Large intestine (tissue), 3 donors: ENCODE measurements around the gene HES5. TPM values are rescaled to one million over a fixed set of nuclear protein-coding genes. Genes with fewer than 3 reads are reported as not detected.

Experiments used
- DNase-seq, 2 donors: peaks; one replicate each; pipeline versions ENCODE4 v3.0.0 to v3.0.0-alpha.2; 2013
- H3K27ac ChIP-seq: one replicate; pipeline ENCODE4 v1.5.1; 2013; ENCODE audit warnings: low read length
- H3K27me3 ChIP-seq: 2 replicates; pipeline ENCODE4 v1.6.1; 2013; ENCODE audit warnings: low read length; ENCODE audit not compliant: control insufficient read depth, insufficient read depth
- H3K36me3 ChIP-seq: 2 replicates; pipeline ENCODE4 v1.6.1; 2013; ENCODE audit warnings: low read length; ENCODE audit not compliant: control insufficient read depth, insufficient read depth
- H3K4me1 ChIP-seq: one replicate; pipeline ENCODE4 v1.6.1; 2013; ENCODE audit warnings: low read length; ENCODE audit not compliant: control insufficient read depth, insufficient read depth
- H3K4me3 ChIP-seq: one replicate; pipeline ENCODE4 v1.5.1; 2013; ENCODE audit warnings: low read length
- H3K9me3 ChIP-seq: one replicate; pipeline ENCODE4 v1.6.1; 2013; ENCODE audit warnings: mild to moderate bottlenecking, low read depth, low read length, moderate library complexity; ENCODE audit not compliant: control insufficient read depth
- WGBS: methylation state at CpG from one replicate; pipeline ENCODE4 v1.1.5; 2013; ENCODE audit warnings: low lambda C conversion rate; ENCODE audit not compliant: insufficient coverage; 5-methylcytosine and 5-hydroxymethylcytosine counted together
- polyA plus RNA-seq: library from polyadenylated mRNA; unstranded; fragments of 120-200 nt; gene quantifications from one replicate; pipeline ENCODE4 v1.2.1, GENCODE V29; 2013

HES5 gene
- polyA plus RNA-seq, 1 donor, result 0.31 TPM

GRCh38 chr1:2514863-2515762 is 14.9 kb downstream of the HES5 start:
- no peak overlapping the region for H3K27ac ChIP-seq
- no peak overlapping the region for H3K4me3 ChIP-seq
- H3K9me3 ChIP-seq, result no peaks in the 10 kb centered on the region
- no peaks in the 10 kb centered on the region for H3K27me3 ChIP-seq
- no peak for DNase-seq
- H3K4me1 ChIP-seq, result no peaks in the 10 kb centered on the region
- H3K36me3 ChIP-seq, result peaks cover 95% of the 10 kb centered on the region
- whole genome bisulfite sequencing, result no CpG with 5 or more reads among the region's 45 CpGs

- no CpG with 5 or more reads among the region's 43 CpGs for WGBS
- DNase-seq, result no peak
- H3K36me3 ChIP-seq, result peaks cover 95% of the 10 kb centered on the region
Observed at GRCh38 chr1:2513939-2514652, 16.0 kb downstream of the HES5 start.

DNA sequence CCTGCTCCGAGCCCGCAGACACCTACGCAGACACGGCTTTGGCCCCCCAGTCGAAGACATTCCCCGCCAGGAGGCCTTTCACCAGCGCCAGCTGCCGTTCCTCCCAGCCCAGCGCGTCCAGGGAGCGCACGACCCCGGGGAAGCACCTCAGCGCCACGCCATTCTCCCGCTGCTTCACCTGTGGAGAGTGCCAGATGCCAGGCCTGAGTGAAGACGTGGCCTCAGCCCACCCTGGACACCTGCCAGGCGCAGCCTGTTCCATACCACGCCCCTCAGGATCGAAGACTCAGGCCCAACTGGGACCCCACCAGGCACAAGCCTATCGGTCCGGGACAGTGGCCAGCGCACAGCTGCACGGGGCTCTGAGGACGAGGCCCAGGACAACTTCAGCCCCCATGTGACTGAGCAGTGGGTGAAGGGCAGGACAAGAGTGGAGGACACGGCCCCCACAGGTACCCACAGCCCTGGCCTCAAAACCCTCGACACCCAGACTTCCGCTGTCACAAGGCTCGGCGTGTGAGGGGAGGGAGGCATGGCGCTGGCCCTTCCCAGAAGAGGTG is 17.1 kb downstream of the HES5 start:
- Histone ChIP-seq H3K36me3 (peaks cover 92% of the 10 kb centered on the region), H3K27me3 (no peaks in the 10 kb centered on the region), H3K27ac (no peak overlapping the region), H3K4me1 (no peaks in the 10 kb centered on the region), H3K9me3 (no peaks in the 10 kb centered on the region), H3K4me3 (no peak overlapping the region)
- no CpG with 5 or more reads among the region's 31 CpGs for WGBS
- no peak for DNase-seq

More at GRCh38 chr1:2513939-2514652, 16.0 kb downstream of the HES5 start:
- Histone ChIP-seq H3K27ac (no peak overlapping the region), H3K4me1 (no peaks in the 10 kb centered on the region), H3K4me3 (no peak overlapping the region), H3K27me3 (no peaks in the 10 kb centered on the region), H3K9me3 (no peaks in the 10 kb centered on the region)

DNA sequence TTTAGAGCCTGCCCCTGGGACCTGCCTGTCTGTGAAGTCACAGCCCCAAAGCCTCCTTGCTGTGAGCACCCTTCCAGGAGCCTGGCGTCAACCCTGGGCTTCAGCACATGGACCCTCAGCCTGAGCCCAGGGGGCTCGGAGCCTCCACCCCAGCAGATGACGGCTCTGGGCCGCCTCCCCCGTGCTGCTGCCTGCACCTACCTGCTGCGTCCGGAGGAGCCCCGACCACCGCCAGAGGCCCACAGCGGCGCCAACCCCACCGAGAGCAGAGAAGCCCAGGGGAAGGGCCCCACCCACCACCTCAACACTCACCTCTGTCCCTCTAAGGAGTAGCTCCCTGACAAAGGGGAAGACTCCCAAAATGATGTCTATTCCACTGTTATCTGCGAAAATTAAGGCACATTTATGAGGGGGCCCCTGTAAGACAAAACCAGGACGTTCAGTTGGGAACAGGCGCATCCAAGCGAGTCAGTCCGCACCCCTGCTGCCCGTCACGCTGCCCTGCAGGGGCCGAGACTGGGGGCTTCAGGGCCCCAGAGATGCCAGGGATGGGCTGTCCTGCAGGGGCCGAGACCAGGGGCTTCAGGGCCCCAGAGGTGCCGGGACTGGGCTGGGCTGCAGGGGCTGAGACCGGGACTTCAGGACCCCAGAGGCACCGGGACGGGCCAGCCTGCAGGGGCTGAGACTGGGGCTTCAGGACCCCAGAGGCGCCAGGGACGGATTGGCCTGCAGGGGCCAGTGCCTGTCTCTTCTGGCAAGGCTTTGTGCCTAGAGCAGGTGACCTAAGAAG is 19.5 kb downstream of the HES5 start:
- Histone ChIP-seq H3K9me3 (no peaks in the 10 kb centered on the region), H3K4me1 (no peaks in the 10 kb centered on the region), H3K27ac (no peak overlapping the region), H3K27me3 (peaks cover 2% of the 10 kb centered on the region), H3K4me3 (no peak overlapping the region), H3K36me3 (peaks cover 74% of the 10 kb centered on the region)
- no peak for DNase-seq
- WGBS, result no CpG with 5 or more reads among the region's 27 CpGs

GRCh38 chr1:2509589-2509988 is 20.5 kb downstream of the HES5 start:
- Histone ChIP-seq H3K27ac (no peak overlapping the region), H3K36me3 (peaks cover 65% of the 10 kb centered on the region), H3K4me3 (no peak overlapping the region), H3K27me3 (peaks cover 12% of the 10 kb centered on the region), H3K4me1 (peaks cover 1% of the 10 kb centered on the region), H3K9me3 (no peaks in the 10 kb centered on the region)
- DNase-seq, result no peak
- no CpG with 5 or more reads among the region's 11 CpGs for WGBS

DNA sequence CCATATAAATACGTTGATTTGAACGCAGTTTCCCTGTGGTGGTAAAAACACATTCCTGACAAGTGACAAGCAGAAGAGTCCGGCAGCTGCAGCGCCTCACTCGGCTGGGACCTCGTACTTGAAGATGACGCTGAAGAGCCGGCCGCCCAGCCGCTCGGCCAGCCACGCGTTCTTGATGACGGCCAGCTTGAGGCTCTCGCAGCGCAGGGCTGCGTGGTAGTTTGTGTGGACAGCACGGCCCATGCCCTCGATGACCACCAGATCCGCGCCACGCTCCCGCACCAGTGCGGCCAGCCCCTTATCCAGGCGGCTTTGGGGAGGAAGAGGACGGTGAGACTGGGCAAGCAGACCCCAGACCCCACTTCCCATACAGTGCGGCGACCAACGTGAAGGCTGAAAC is 21.3 kb downstream of the HES5 start:
- H3K9me3 ChIP-seq, result peaks cover 3% of the 10 kb centered on the region
- no CpG with 5 or more reads among the region's 29 CpGs for WGBS
- no peak for DNase-seq
- peaks cover 20% of the 10 kb centered on the region for H3K27me3 ChIP-seq
- H3K27ac ChIP-seq, result no peak overlapping the region
- peaks cover 59% of the 10 kb centered on the region for H3K36me3 ChIP-seq
- H3K4me1 ChIP-seq, result peaks cover 5% of the 10 kb centered on the region
- no peak overlapping the region for H3K4me3 ChIP-seq

DNA sequence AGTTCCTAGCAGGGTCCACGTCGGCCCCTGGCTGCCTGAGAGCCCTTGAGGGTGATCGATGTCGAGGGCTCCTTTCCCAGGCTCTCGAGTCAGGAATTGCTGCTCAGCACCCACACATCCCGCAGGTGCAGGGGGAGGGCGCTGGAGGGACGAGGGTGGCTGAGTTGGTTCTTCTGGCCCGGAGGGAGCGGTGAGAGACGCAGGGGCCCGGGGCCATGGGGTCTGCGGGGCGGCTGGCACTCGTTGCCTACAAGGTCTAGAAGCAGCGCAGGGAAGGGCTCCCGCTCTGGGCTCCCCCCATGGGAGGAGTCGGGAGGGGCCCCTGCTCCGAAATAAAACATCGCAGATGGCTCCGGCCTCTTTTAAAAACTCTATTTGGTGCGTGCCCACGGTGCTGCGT is 21.9 kb downstream of the HES5 start:
- Histone ChIP-seq H3K4me3 (no peak overlapping the region), H3K36me3 (peaks cover 53% of the 10 kb centered on the region), H3K27ac (no peak overlapping the region), H3K9me3 (peaks cover 3% of the 10 kb centered on the region), H3K4me1 (peaks cover 5% of the 10 kb centered on the region), H3K27me3 (peaks cover 26% of the 10 kb centered on the region)
- DNase-seq, result no peak
- no CpG with 5 or more reads among the region's 24 CpGs for WGBS

- peaks cover 3% of the 10 kb centered on the region for H3K9me3 ChIP-seq
- peaks cover 30% of the 10 kb centered on the region for H3K27me3 ChIP-seq
- DNase-seq, result no peak
- H3K4me1 ChIP-seq, result peaks cover 5% of the 10 kb centered on the region
- H3K27ac ChIP-seq, result no peak overlapping the region
- no peak overlapping the region for H3K4me3 ChIP-seq
- peaks cover 49% of the 10 kb centered on the region for H3K36me3 ChIP-seq
- no CpG with 5 or more reads among the region's 6 CpGs for WGBS
Observed at GRCh38 chr1:2507744-2508155, 22.3 kb downstream of the HES5 start.

DNA sequence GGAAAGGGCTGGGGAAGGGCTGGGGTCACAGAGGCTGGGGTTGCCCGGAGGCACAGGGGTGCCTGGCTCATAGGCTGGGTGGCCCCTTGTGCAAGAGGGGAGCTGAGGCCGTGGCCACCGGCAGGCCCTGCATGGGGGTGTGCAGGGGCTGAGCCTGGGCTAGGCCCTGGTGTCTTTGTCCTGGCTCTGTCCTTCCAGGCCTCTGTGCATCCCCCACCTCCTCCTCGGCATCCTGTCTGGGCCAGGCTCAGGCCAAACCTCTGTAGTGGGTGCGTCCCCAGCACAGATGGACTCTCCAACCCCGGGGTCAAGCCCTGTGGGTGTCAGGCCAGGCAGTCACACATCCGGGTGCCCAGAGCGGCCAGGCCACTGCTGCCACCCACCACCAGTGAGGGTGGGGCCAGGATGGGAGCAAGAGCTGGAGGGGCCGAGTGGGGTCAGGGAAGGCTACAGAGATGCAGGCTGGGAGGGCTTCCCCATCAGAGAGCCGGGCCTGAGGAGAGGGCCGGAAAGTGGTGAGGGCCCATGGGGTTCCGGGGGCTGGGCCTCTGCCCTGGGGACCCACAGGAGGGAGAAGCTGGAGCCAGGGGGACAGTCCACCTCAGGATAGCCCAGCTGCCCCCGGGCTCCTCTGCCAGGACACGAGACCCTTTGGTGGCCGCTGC is 23.0 kb downstream of the HES5 start:
- no CpG with 5 or more reads among the region's 15 CpGs for WGBS

More for the DNA sequence above, 23.0 kb downstream of the HES5 start:
- no peak overlapping the region for H3K4me3 ChIP-seq
- peaks cover 5% of the 10 kb centered on the region for H3K4me1 ChIP-seq
- H3K9me3 ChIP-seq, result peaks cover 3% of the 10 kb centered on the region
- H3K27ac ChIP-seq, result no peak overlapping the region
- DNase-seq, result no peak
- peaks cover 42% of the 10 kb centered on the region for H3K36me3 ChIP-seq
- H3K27me3 ChIP-seq, result peaks cover 36% of the 10 kb centered on the region
